Measurements from ENCODE around the gene APC2. TPM values are rescaled to one million over a fixed set of nuclear protein-coding genes. Genes with fewer than 3 reads are reported as not detected.
A peak's percentile ranks its signal among the peaks of the same experiment; 100 is the strongest.

Gene APC2
- total RNA-seq, 1 donor from 2014 or later: 0.20 TPM

DNA sequence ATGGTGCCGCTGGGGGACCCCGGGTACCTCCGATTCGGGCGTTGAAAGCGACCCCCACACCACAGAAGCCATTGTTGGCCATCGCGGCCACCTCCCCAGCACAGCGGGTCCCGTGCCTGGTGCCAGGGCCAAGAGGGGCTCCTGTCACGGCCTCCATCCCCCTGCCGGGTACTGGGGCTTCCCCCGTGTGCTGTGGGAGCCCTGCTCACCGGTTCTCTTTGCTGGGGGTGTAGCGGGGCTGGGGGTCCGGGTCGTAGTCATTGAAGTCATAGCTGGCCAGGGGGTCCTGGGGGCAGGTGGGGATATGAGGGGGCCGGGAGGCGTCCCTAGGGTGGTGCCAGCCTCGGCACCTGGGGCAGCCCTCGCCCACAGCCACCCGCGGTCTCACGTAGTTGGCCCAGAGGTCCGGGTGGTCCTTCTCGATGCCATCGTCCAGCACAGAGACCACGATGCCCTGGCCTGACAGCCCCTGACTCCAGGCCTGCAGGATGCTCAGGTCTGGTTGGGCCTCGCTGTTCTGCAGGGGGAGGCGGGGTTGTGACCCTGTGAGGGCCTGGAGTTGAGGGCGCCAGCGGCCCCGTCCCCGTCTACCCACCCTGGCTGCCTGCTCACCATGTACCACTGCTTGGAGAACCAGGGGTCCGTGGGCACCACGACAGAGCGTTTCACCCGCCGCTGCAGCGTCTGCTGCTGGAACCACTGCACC lies 37.8 kb downstream of the APC2 start:
- intact Hi-C loops (cut with DNase I): no loop called here
- Histone ChIP-seq H3K4me3 (no peak overlapping the region), H3K27ac (no peak overlapping the region), H3K27me3 (no peaks in the 10 kb centered on the region), H3K4me1 (peaks cover 11% of the 10 kb centered on the region), H3K9me3 (no peaks in the 10 kb centered on the region), H3K36me3 (no peaks in the 10 kb centered on the region)
- DNase-seq: peak; percentile 68
- TF ChIP-seq, protein P1, sequence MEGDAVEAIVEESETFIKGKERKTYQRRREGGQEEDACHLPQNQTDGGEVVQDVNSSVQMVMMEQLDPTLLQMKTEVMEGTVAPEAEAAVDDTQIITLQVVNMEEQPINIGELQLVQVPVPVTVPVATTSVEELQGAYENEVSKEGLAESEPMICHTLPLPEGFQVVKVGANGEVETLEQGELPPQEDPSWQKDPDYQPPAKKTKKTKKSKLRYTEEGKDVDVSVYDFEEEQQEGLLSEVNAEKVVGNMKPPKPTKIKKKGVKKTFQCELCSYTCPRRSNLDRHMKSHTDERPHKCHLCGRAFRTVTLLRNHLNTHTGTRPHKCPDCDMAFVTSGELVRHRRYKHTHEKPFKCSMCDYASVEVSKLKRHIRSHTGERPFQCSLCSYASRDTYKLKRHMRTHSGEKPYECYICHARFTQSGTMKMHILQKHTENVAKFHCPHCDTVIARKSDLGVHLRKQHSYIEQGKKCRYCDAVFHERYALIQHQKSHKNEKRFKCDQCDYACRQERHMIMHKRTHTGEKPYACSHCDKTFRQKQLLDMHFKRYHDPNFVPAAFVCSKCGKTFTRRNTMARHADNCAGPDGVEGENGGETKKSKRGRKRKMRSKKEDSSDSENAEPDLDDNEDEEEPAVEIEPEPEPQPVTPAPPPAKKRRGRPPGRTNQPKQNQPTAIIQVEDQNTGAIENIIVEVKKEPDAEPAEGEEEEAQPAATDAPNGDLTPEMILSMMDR (IDR thresholded peaks at IDR 0.05): no peak
- no peak for ATAC-seq

DNA sequence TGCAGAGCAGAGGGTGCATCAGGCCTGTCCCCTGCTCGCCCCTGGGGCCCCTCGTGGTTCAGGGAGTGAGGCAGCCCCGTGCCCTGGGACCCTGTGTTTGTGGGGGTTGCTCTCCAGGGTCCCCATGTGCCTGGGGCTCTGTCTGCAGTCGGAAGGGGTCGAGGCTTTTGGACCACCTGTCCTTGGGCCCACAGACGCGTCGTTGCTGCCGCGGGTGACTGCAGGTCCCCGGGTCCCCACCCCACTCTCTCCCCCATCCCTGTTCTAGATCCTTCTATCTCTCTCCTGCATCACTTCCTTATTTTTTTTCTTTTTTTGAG lies 38.3 kb downstream of the APC2 start:
- ATAC-seq (no peak), DNase-seq (no peak)
- intact Hi-C loops (cut with DNase I): no loop called here
- Histone ChIP-seq H3K27me3 (no peaks in the 10 kb centered on the region), H3K36me3 (no peaks in the 10 kb centered on the region), H3K4me1 (peaks cover 11% of the 10 kb centered on the region), H3K4me3 (no peak overlapping the region), H3K27ac (no peak overlapping the region), H3K9me3 (no peaks in the 10 kb centered on the region)
- TF ChIP-seq, protein P1 (IDR thresholded peaks at IDR 0.05): no peak

DNA sequence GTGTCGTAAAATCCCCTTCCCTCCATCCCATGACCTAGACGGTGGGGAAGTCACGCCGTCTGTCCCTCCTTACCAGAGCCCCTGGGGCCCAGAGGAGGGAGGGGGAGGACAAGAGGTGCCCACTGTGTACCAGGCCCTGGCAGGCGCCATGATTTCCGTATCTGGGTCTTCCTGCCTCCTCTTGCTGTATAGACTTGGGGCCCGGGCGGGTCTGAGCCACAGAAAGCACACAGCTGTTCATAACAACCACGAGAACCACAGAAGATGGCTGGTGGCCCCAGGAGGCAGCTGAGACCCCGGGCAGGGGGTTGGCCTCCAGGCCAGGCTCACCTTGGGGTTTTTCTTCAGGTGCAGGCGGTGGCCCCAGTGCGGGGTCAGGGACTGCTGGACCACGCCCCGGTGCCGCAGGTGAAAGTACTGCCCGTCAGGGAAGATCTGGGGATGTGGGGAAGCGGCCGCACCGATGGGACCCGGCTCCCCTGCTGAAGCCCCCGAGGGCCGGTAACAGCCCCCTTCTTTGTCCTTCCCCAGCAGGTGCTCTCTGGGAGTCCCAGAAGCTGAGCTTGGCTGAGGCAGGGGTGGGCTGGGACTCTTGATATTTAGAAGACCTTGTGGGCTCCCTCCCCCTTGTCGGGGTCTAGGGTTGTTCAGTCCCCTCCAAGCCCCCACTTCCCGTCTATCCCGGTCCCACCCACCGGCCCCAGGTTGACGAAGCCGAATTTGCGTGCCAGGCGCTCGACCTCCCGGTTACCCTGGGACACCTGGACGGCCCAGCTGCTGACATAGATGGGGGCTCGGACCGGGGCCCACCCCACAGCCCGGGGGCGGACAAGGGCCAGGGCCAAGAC lies 39.8 kb downstream of the APC2 start:
- no peak for ATAC-seq
- no peaks in the 10 kb centered on the region for H3K9me3 ChIP-seq
- TF ChIP-seq, protein P1 (IDR thresholded peaks at IDR 0.05): no peak
- no peaks in the 10 kb centered on the region for H3K36me3 ChIP-seq
- peaks cover 11% of the 10 kb centered on the region for H3K4me1 ChIP-seq
- intact Hi-C loops (cut with DNase I): no loop called here
- no peaks in the 10 kb centered on the region for H3K27me3 ChIP-seq
- H3K4me3 ChIP-seq: peak overlapping the region; percentile 62
- peak; percentile 71 for DNase-seq
- peak overlapping the region; percentile 65 for H3K27ac ChIP-seq

DNA sequence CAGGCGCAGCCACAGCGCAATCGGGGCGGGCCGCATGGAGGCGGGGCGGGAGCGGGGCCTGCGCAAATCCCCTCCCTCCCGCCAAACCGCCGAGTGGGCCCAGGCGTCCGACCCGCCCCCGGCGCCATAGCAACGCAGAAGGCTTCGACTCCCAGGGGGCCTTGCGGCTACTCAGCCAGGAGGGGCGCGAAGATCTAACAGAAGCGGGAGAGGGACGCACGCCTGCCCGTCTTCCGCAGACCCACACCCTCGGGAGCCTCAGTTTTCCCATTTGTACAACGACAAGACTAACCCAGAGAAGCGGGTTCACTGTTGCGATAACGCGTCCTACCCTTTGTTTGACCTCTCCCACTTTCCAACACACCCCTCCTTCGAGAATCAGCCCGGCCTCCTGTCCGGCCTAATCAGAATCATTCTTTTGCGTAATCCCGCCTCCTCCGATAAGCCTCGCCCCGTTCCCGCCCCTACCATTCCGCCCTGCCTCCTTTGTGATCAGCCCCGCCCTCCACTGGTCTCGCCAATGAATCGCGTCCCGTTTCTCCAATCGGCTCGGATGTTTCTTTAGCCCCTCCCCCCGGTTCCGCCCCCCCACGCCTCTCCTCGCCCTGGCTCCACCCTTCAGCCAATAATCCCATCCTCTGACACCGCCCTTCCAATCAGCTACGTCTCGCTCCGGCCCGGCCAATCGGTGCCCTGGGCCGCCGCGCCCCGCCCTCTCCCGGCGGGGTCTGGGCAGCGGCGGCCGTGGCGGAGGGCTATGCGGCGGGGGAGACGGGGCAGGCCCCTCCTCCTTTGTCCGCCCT lies 40.6 kb downstream of the APC2 start, which contains the start of gene PCSK4:
Gene PCSK4 (minus strand): TSS at position 40 of the 803 bp plus-strand sequence. CDS start 4 bp downstream, at position 36.
- peak; percentile 94 for ATAC-seq
- peak; percentile 99 for DNase-seq
- intact Hi-C loops (cut with DNase I): no loop called here

More for the DNA sequence above, 40.6 kb downstream of the APC2 start, which contains the start of gene PCSK4:
- no peaks in the 10 kb centered on the region for H3K36me3 ChIP-seq
- TF ChIP-seq, protein P1 (IDR thresholded peaks at IDR 0.05): no peak
- H3K27ac ChIP-seq: peak within 1 kb of the TSS; percentile 65
- H3K4me3 ChIP-seq: peak within 1 kb of the TSS; percentile 62
- no peaks in the 10 kb centered on the region for H3K9me3 ChIP-seq
- H3K27me3 ChIP-seq: no peaks in the 10 kb centered on the region
- H3K4me1 ChIP-seq: peaks cover 11% of the 10 kb centered on the region

All from upper lobe of right lung (tissue), 1 donor.